LNCaP clone FGC (cell line): ENCODE measurements around the gene CLGN.

Experiments used
- DNase-seq: peaks from one replicate; pipeline ENCODE4 v3.0.0-alpha.2; 2011; ENCODE audit warnings: low read depth
- H3K4me3 ChIP-seq: 2 replicates; pipeline ENCODE4 v1.5.1; 2011; ENCODE audit warnings: mild to moderate bottlenecking, low read depth, low read length, control low read depth
- CTCF ChIP-seq: IDR thresholded peaks from 2 replicates; pipeline ENCODE4 v1.5.1; 2012; ENCODE audit warnings: mild to moderate bottlenecking; ENCODE audit not compliant: control insufficient read depth, insufficient read depth; ENCODE audit errors: extremely low read depth

Gene CLGN

GRCh38 chr4:140353786-140354185, 73.7 kb downstream of the CLGN start:
- no peak for TF ChIP-seq CTCF
- no peak for DNase-seq
- H3K4me3 ChIP-seq = no peak overlapping the region

GRCh38 chr4:140351093-140352075, 76.1 kb downstream of the CLGN start:
- DNase-seq = no peak
- H3K4me3 ChIP-seq = no peak overlapping the region
- no peak for TF ChIP-seq CTCF

- H3K4me3 ChIP-seq = no peak overlapping the region
- no peak for TF ChIP-seq CTCF
- DNase-seq = no peak
Observed at GRCh38 chr4:140349816-140350215, 77.6 kb downstream of the CLGN start.

GRCh38 chr4:140346136-140346535, 81.3 kb downstream of the CLGN start:
- H3K4me3 ChIP-seq = no peak overlapping the region
- DNase-seq = no peak
- TF ChIP-seq CTCF = no peak

GRCh38 chr4:140344621-140345020, 82.8 kb downstream of the CLGN start:
- DNase-seq = no peak
- no peak overlapping the region for H3K4me3 ChIP-seq
- TF ChIP-seq CTCF = no peak

DNA sequence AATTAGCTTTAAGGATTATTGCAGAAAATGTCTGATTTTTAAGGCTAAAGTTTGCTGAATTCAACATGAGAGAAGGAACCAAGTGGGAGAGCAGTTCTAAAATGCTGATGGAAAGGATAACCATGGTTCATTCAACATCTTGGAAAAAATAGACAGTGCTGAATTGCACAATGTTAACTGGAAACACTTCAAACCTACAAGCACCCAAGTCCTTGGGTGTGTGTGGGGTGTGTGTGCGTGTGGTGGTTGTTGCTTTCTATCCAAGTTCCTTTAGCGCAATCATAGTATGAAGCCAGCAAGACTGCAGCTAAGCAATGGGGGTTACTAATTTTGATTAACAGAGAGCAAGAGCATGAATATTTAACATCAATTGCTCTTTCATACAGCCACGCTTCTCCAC, 83.3 kb downstream of the CLGN start:
- DNase-seq = no peak
- no peak for TF ChIP-seq CTCF
- no peak overlapping the region for H3K4me3 ChIP-seq

DNA sequence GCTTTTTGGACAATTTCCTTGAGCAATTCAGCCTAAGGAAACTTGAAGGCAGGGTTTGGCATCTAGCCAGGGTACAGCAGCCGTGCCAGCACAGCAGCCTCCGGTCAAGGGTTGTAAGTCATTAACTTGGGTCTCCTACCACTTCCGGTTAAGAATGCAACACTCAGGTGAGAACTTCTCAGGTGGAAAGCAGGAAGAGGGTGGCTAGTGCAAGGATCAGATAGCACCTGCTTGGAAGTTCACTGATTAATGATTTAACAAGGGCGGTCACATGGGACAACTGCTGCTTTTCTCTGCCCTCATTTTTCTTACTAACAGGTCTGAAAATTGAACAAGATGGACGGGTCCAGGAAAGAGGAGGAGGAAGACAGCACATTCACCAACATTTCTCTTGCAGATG, 84.1 kb downstream of the CLGN start:
- peak; percentile 71 for DNase-seq
- H3K4me3 ChIP-seq = no peak overlapping the region

More for the DNA sequence above, 84.1 kb downstream of the CLGN start:
- TF ChIP-seq CTCF = no peak
